HepG2 (cell line): ENCODE data around the gene THAP9. TPM values are rescaled to one million over a fixed set of nuclear protein-coding genes. Genes with fewer than 3 reads are reported as not detected.

ENCODE experiments used
- ATF7 ChIP-seq, 2 experiments: fragments of 450-650 bp in 1 of 2; sonication (generic) in 1 of 2; formaldehyde crosslinking in 1 of 2; IDR thresholded peaks; 2 replicates each; pipeline versions ENCODE4 v1.4.0 to v1.6.1; 2016 to 2020; ENCODE audit warnings: antibody characterized with exemption in 1 of 2, mild to moderate bottlenecking in 1 of 2, missing genetic modification reagents in 1 of 2
- CENPX ChIP-seq: sonication (generic); formaldehyde crosslinking; IDR thresholded peaks from 2 replicates; pipeline ENCODE4 v1.9.0; 2021; ENCODE audit warnings: mild to moderate bottlenecking, missing genetic modification reagents, moderate library complexity
- GABPA ChIP-seq, 2 experiments: IDR thresholded peaks; 2 replicates each; pipeline ENCODE4 v1.6.1; 2011 to 2016; ENCODE audit warnings: low read depth in 2 of 2, low read length in 1 of 2, missing biosample characterization in 1 of 2, missing genetic modification characterization in 1 of 2
- HNF4G ChIP-seq, 2 experiments: sonication (generic) in 1 of 2; formaldehyde crosslinking in 1 of 2; IDR thresholded peaks; 2 replicates each; pipeline versions ENCODE4 v1.4.0 to v1.6.1; 2011 to 2020; ENCODE audit warnings: borderline replicate concordance in 2 of 2, low read depth in 2 of 2, mild to moderate bottlenecking in 2 of 2, low read length in 1 of 2, missing genetic modification reagents in 1 of 2, moderate library complexity in 1 of 2
- HNRNPUL1 ChIP-seq: fragments of 200-400 bp; formaldehyde crosslinking; IDR thresholded peaks from 2 replicates; pipeline ENCODE4 v1.6.1; 2017; ENCODE audit warnings: low read depth, mild to moderate bottlenecking, low read length, moderate library complexity
- KLF11 ChIP-seq: IDR thresholded peaks from 2 replicates; pipeline ENCODE4 v1.6.1; 2016; ENCODE audit warnings: missing compliant biosample characterization
- KLF13 ChIP-seq: sonication (generic); formaldehyde crosslinking; IDR thresholded peaks from 2 replicates; pipeline ENCODE4 v1.4.0; 2020; ENCODE audit warnings: mild to moderate bottlenecking, missing genetic modification reagents
- NFKB2 ChIP-seq: sonication (generic); formaldehyde crosslinking; IDR thresholded peaks from 2 replicates; pipeline ENCODE4 v1.4.0; 2020; ENCODE audit warnings: missing genetic modification reagents, borderline replicate concordance
- POLR2AphosphoS5 ChIP-seq: IDR thresholded peaks from 2 replicates; pipeline ENCODE4 v1.6.1; 2012; ENCODE audit warnings: low read depth, low read length
- SIN3A ChIP-seq: IDR thresholded peaks from 2 replicates; pipeline ENCODE4 v1.6.1; 2011; ENCODE audit warnings: low read depth, mild to moderate bottlenecking, control low read depth, low read length, borderline replicate concordance
- SOX6 ChIP-seq, 2 experiments: fragments of 450-650 bp in 1 of 2; sonication (generic) in 1 of 2; formaldehyde crosslinking in 1 of 2; IDR thresholded peaks; 2 replicates each; pipeline versions ENCODE4 v1.4.0 to v1.6.1; 2017 to 2020; ENCODE audit warnings: antibody characterized with exemption in 1 of 2, mild to moderate bottlenecking in 1 of 2, missing genetic modification reagents in 1 of 2
- SRSF1 ChIP-seq: fragments of 200-400 bp; formaldehyde crosslinking; optimal IDR thresholded peaks from 2 replicates; pipeline ENCODE3; 2017; ENCODE audit warnings: mild to moderate bottlenecking, low read depth, low read length, moderate library complexity
- TFE3 ChIP-seq: IDR thresholded peaks from 2 replicates; pipeline ENCODE4 v1.6.1; 2016
- ZNF567 ChIP-seq: sonication (generic); formaldehyde crosslinking; IDR thresholded peaks from 2 replicates; pipeline ENCODE4 v1.8.1; 2023; ENCODE audit warnings: mild to moderate bottlenecking, missing genetic modification reagents, borderline replicate concordance
- polyA plus RNA-seq, 8 experiments: library from polyadenylated mRNA; depleted of rRNA in 3 of 8; stranded (reverse) in 7 of 8; unstranded in 1 of 8; fragments of >200 nt; fragmentation: Illumina TruSeq in 4 of 8; extraction: Trizol in 4 of 8; gene quantifications; 2 replicates each; pipeline versions ENCODE4 v1.2.1 to v1.2.3, GENCODE V29; 2011 to 2016; ENCODE audit warnings: low read depth in 4 of 8, missing spikeins in 1 of 8, mixed read lengths in 1 of 8; ENCODE audit not compliant: insufficient read depth in 1 of 8
- total RNA-seq, 5 experiments: library from RNA; depleted of rRNA; stranded (reverse); fragments of >200 nt; fragmentation: Illumina TruSeq; extraction: Trizol; gene quantifications; 2 replicates each; pipeline ENCODE4 v1.2.3, GENCODE V29; 2016; ENCODE audit warnings: low read depth in 1 of 5
- TF ChIP-seq, protein P1 (sequence below): sonication (generic); formaldehyde crosslinking; conservative IDR thresholded peaks from 2 replicates; pipeline ENCODE4 v1.4.0; 2020; ENCODE audit warnings: mild to moderate bottlenecking, missing genetic modification reagents, moderate library complexity
- TF ChIP-seq, protein P2 (sequence below): IDR thresholded peaks from 2 replicates; pipeline ENCODE4 v1.6.1; 2016; ENCODE audit warnings: missing genetic modification reagents, missing compliant biosample characterization
- TF ChIP-seq, protein P3 (sequence below): IDR thresholded peaks from 2 replicates; pipeline ENCODE4 v1.6.1; 2012; ENCODE audit warnings: low read depth, low read length, improper control_type of control experiment
- TF ChIP-seq, protein P4 (sequence below): sonication (generic); formaldehyde crosslinking; IDR thresholded peaks from 2 replicates; pipeline ENCODE4 v1.5.1; 2020; ENCODE audit warnings: missing genetic modification reagents, mild to moderate bottlenecking, borderline replicate concordance

THAP9 gene
- total and polyA plus RNA-seq, 2 of the 13 experiments (the other 11 are each of a cell fraction or from before 2014, with no cell fraction given), result 6.0 to 7.2 TPM

DNA sequence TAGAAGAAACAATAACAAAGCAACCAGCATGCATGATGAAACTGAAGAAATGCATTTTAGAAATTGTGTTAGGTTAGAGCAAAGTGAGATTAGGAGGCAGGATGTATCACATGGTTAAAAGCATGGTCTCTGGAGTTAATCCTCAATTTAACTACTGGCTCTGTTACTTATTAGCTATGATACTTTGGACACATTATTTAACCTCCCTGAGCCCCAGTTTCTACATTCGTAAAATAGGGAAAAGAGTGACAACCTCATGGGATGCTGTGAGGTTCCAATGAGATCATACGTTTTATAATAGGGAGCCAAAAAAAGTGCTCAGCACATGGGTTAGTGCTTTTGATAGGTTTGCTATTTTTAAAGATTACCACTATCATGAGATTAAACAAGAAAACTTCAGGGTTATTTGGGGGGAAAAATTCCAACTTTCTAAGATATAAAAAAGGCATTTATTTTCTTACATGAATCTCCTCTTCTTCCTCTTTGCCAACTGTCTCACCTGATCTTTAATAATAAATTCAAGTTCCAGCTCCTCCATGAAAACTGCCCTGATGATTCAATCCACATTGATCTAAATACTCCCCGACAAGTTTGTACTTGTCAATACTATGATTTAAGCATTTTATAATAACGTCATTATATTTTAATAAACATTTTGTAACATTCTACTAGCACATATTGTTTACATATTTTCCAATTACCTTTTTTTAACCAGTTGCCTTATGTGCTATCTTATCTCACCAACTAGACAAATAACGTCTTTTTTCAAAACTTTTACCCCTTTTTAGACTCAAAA is 14.2 kb upstream of the THAP9 start (continued):
- TF ChIP-seq, protein P1, sequence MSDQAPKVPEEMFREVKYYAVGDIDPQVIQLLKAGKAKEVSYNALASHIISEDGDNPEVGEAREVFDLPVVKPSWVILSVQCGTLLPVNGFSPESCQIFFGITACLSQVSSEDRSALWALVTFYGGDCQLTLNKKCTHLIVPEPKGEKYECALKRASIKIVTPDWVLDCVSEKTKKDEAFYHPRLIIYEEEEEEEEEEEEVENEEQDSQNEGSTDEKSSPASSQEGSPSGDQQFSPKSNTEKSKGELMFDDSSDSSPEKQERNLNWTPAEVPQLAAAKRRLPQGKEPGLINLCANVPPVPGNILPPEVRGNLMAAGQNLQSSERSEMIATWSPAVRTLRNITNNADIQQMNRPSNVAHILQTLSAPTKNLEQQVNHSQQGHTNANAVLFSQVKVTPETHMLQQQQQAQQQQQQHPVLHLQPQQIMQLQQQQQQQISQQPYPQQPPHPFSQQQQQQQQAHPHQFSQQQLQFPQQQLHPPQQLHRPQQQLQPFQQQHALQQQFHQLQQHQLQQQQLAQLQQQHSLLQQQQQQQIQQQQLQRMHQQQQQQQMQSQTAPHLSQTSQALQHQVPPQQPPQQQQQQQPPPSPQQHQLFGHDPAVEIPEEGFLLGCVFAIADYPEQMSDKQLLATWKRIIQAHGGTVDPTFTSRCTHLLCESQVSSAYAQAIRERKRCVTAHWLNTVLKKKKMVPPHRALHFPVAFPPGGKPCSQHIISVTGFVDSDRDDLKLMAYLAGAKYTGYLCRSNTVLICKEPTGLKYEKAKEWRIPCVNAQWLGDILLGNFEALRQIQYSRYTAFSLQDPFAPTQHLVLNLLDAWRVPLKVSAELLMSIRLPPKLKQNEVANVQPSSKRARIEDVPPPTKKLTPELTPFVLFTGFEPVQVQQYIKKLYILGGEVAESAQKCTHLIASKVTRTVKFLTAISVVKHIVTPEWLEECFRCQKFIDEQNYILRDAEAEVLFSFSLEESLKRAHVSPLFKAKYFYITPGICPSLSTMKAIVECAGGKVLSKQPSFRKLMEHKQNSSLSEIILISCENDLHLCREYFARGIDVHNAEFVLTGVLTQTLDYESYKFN (CRISPR knock-in tag), result peak; percentile 32; the same call in 1 of the 2 replicates
- TF ChIP-seq, protein P2, sequence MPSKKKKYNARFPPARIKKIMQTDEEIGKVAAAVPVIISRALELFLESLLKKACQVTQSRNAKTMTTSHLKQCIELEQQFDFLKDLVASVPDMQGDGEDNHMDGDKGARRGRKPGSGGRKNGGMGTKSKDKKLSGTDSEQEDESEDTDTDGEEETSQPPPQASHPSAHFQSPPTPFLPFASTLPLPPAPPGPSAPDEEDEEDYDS (CRISPR knock-in tag), result peak; percentile 98
- peak; percentile 90 for TF ChIP-seq POLR2AphosphoS5
- 0 out of 2 replicates have a peak, but pooled peaks have one; percentile 53 for TF ChIP-seq HNRNPUL1
- TF ChIP-seq, protein P3, sequence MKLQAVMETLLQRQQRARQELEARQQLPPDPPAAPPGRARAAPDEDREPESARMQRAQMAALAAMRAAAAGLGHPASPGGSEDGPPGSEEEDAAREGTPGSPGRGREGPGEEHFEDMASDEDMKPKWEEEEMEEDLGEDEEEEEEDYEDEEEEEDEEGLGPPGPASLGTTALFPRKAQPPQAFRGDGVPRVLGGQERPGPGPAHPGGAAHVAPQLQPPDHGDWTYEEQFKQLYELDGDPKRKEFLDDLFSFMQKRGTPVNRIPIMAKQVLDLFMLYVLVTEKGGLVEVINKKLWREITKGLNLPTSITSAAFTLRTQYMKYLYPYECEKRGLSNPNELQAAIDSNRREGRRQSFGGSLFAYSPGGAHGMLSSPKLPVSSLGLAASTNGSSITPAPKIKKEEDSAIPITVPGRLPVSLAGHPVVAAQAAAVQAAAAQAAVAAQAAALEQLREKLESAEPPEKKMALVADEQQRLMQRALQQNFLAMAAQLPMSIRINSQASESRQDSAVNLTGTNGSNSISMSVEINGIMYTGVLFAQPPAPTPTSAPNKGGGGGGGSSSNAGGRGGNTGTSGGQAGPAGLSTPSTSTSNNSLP, result peak; percentile 69
- no peak for TF ChIP-seq SOX6 (IDR thresholded peaks at IDR 0.05)
- TF ChIP-seq SOX6 (CRISPR knock-in tag; IDR thresholded peaks at IDR 0.05), result peak; percentile 40; the same call in 1 of the 2 replicates
- TF ChIP-seq GABPA (IDR thresholded peaks at IDR 0.05; ENCODE audit: low read depth, low read length), result no peak
- 0 out of 2 replicates have a peak, but pooled peaks have one; percentile 13 for TF ChIP-seq GABPA (CRISPR knock-in tag; IDR thresholded peaks at IDR 0.05; ENCODE audit: low read depth)
- no peak for TF ChIP-seq CENPX (CRISPR knock-in tag)
- peak; percentile 78; the same call in 1 of the 2 replicates for TF ChIP-seq SIN3A
- TF ChIP-seq KLF11, result 0 out of 2 replicates have a peak, but pooled peaks have one; percentile 38
- TF ChIP-seq, protein P4, sequence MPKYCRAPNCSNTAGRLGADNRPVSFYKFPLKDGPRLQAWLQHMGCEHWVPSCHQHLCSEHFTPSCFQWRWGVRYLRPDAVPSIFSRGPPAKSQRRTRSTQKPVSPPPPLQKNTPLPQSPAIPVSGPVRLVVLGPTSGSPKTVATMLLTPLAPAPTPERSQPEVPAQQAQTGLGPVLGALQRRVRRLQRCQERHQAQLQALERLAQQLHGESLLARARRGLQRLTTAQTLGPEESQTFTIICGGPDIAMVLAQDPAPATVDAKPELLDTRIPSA (CRISPR knock-in tag), result no peak
- peak; percentile 39; the same call in 1 of the 2 replicates for TF ChIP-seq TFE3 (CRISPR knock-in tag)
- no peak for TF ChIP-seq NFKB2 (CRISPR knock-in tag)
- TF ChIP-seq ATF7 (IDR thresholded peaks at IDR 0.05), result peak; percentile 2; the same call in 1 of the 2 replicates
- TF ChIP-seq ATF7 (CRISPR knock-in tag; IDR thresholded peaks at IDR 0.05), result no peak
- no peak for TF ChIP-seq ZNF567 (CRISPR knock-in tag)
- TF ChIP-seq SRSF1, result no peak
- no peak for TF ChIP-seq KLF13 (CRISPR knock-in tag)
- peak; percentile 66 for TF ChIP-seq HNF4G (IDR thresholded peaks at IDR 0.05; ENCODE audit: borderline replicate concordance, low read depth, low read length)
- TF ChIP-seq HNF4G (CRISPR knock-in tag; IDR thresholded peaks at IDR 0.05; ENCODE audit: borderline replicate concordance, low read depth), result 0 out of 2 replicates have a peak, but pooled peaks have one; percentile 30
